GM12892 (cell line): ENCODE measurements around the gene KRT81.

Experiments used
- POLR2A ChIP-seq: IDR thresholded peaks from 2 replicates; pipeline ENCODE4 v1.6.1; 2011; ENCODE audit warnings: low read depth, low read length, control low read depth
- POLR2AphosphoS5 ChIP-seq: IDR thresholded peaks from 2 replicates; pipeline ENCODE4 v1.6.1; 2011; ENCODE audit warnings: low read depth, low read length, control low read depth
- TAF1 ChIP-seq: IDR thresholded peaks from 2 replicates; pipeline ENCODE4 v1.6.1; 2011; ENCODE audit warnings: low read depth, mild to moderate bottlenecking, control low read depth, low read length, borderline replicate concordance

GRCh38 chr12:52236386-52237050 is 54.8 kb downstream of the KRT81 start:
- no peak for TF ChIP-seq POLR2A
- no peak for TF ChIP-seq POLR2AphosphoS5
- no peak for TF ChIP-seq TAF1
